Activated naive CD4-positive, alpha-beta T cell (primary cell): Measurements from ENCODE around the gene SMYD4.
"Not testable (repeated sequence)": the region's sequence is repeated elsewhere in the genome, so short reads cannot be mapped to it uniquely, and the experiment has no call there.

ENCODE experiments used
- DNase-seq, 4 experiments: peaks; one replicate each; lab custom pipeline; 2025; lab: John Stamatoyannopoulos, UW

SMYD4 gene

GRCh38 chr17:1830288-1830687, 586 bp upstream of the SMYD4 start:
- DNase-seq: no peak

- DNase-seq: no peak
These were observed 498 bp downstream of the SMYD4 start for GRCh38 chr17:1829216-1829591.

GRCh38 chr17:1820528-1821252, 9.0 kb downstream of the SMYD4 start:
- DNase-seq: no peak

GRCh38 chr17:1813088-1813487, 16.6 kb downstream of the SMYD4 start:
- DNase-seq: no peak

- no peak for DNase-seq
These were observed 19.1 kb downstream of the SMYD4 start for GRCh38 chr17:1810450-1811103.

- not testable (repeated sequence) for DNase-seq
These were observed 19.9 kb downstream of the SMYD4 start for GRCh38 chr17:1809815-1810214.

GRCh38 chr17:1808644-1809043, 21.1 kb downstream of the SMYD4 start:
- DNase-seq: no peak

GRCh38 chr17:1807890-1808289, 21.8 kb downstream of the SMYD4 start:
- no peak for DNase-seq

- no peak for DNase-seq
These were observed 26.4 kb downstream of the SMYD4 start for GRCh38 chr17:1803280-1803679.

- no peak for DNase-seq
These were observed 27.3 kb downstream of the SMYD4 start for GRCh38 chr17:1802429-1802828.

GRCh38 chr17:1800712-1801111, 29.0 kb downstream of the SMYD4 start:
- DNase-seq: no peak

GRCh38 chr17:1800240-1800639, 29.5 kb downstream of the SMYD4 start:
- no peak for DNase-seq

- DNase-seq: not testable (repeated sequence)
These were observed 31.9 kb downstream of the SMYD4 start for GRCh38 chr17:1797846-1798245.

- no peak for DNase-seq
These were observed 32.4 kb downstream of the SMYD4 start for GRCh38 chr17:1797323-1797722.

- DNase-seq: no peak
These were observed 32.9 kb downstream of the SMYD4 start for GRCh38 chr17:1796800-1797199.

- no peak for DNase-seq
These were observed 36.3 kb downstream of the SMYD4 start for GRCh38 chr17:1793447-1793806.

- no peak for DNase-seq
These were observed 36.9 kb downstream of the SMYD4 start for GRCh38 chr17:1792495-1793446.

GRCh38 chr17:1789936-1790335, 39.8 kb downstream of the SMYD4 start:
- no peak for DNase-seq

GRCh38 chr17:1787301-1787902, 42.3 kb downstream of the SMYD4 start:
- no peak for DNase-seq

GRCh38 chr17:1786708-1787107, 43.0 kb downstream of the SMYD4 start:
- no peak for DNase-seq

- no peak for DNase-seq
These were observed 43.8 kb downstream of the SMYD4 start for GRCh38 chr17:1785930-1786329.
